ENCODE data around the gene OR56B1.

GRCh38 chr11:5736396-5736795, at the start of gene OR56B1:
- no peak for TF ChIP-seq SP1 (IDR thresholded peaks at IDR 0.05)
- TF ChIP-seq PKNOX1 (IDR thresholded peaks at IDR 0.05): no peak
- no peak for TF ChIP-seq FOXK2 (IDR thresholded peaks at IDR 0.05)
- TF ChIP-seq L3MBTL2 (conservative IDR thresholded peaks at IDR 0.05): no peak
- no peak for TF ChIP-seq ARNT (IDR thresholded peaks at IDR 0.05)
- no peak for TF ChIP-seq SUZ12 (IDR thresholded peaks at IDR 0.05)
- no peak for TF ChIP-seq HDGF (IDR thresholded peaks at IDR 0.05; ENCODE audit: borderline replicate concordance)
- no peak for TF ChIP-seq BHLHE40 (IDR thresholded peaks at IDR 0.05; ENCODE audit: borderline replicate concordance)
- TF ChIP-seq NFRKB (IDR thresholded peaks at IDR 0.05): no peak
- TF ChIP-seq TARDBP (IDR thresholded peaks at IDR 0.05): no peak
- TF ChIP-seq CTBP1 (IDR thresholded peaks at IDR 0.05; ENCODE audit: borderline replicate concordance): no peak
